CD14-positive monocyte (primary cell): ENCODE measurements around the gene FAM216A. TPM values are rescaled to one million over a fixed set of nuclear protein-coding genes. Genes with fewer than 3 reads are reported as not detected.
A peak's percentile ranks its signal among the peaks of the same experiment; 100 is the strongest.

Experiments used
- DNase-seq, 3 donors: peaks; one replicate each; pipeline ENCODE4 v3.0.0-alpha.2; 2011 to 2022
- H2AFZ ChIP-seq: 2 replicates; pipeline ENCODE4 v1.6.0; 2012; ENCODE audit warnings: mild to moderate bottlenecking, low read depth, low read length, inconsistent platforms; ENCODE audit not compliant: insufficient read depth, poor library complexity, severe bottlenecking
- H3K27ac ChIP-seq, 2 donors: 1 replicate in 1 of 2; 2 replicates in 1 of 2; pipeline ENCODE4 v1.5.1; 2012 to 2013; ENCODE audit warnings: low read length in 2 of 2, control low read depth in 1 of 2, inconsistent platforms in 1 of 2, low read depth in 1 of 2, mild to moderate bottlenecking in 1 of 2
- H3K27me3 ChIP-seq, 2 donors: one replicate each; pipeline versions ENCODE4 v1.6.0 to v1.6.1; 2011 to 2013; ENCODE audit warnings: low read length in 2 of 2; ENCODE audit not compliant: control insufficient read depth in 2 of 2, insufficient read depth in 2 of 2
- H3K36me3 ChIP-seq, 2 donors: replicated peaks in 1 of 2; 1 replicate in 1 of 2; 2 replicates in 1 of 2; pipeline versions ENCODE4 v1.5.1 to v1.6.1; 2012 to 2013; ENCODE audit warnings: low read length in 2 of 2, control low read depth in 1 of 2, inconsistent platforms in 1 of 2, mild to moderate bottlenecking in 1 of 2; ENCODE audit not compliant: insufficient read depth in 2 of 2, control insufficient read depth in 1 of 2
- H3K4me1 ChIP-seq, 2 donors: 1 replicate in 1 of 2; 2 replicates in 1 of 2; pipeline versions ENCODE4 v1.5.1 to v1.6.1; 2012 to 2013; ENCODE audit warnings: low read length in 2 of 2, control low read depth in 1 of 2, inconsistent platforms in 1 of 2, mild to moderate bottlenecking in 1 of 2, moderate library complexity in 1 of 2; ENCODE audit not compliant: insufficient read depth in 2 of 2, control insufficient read depth in 1 of 2
- H3K4me2 ChIP-seq: replicated peaks from 2 replicates; pipeline ENCODE3; 2012; ENCODE audit warnings: low read length, moderate library complexity, mild to moderate bottlenecking; ENCODE audit not compliant: poor library complexity, severe bottlenecking; ENCODE audit errors: extremely low read depth
- H3K4me3 ChIP-seq, 3 experiments: fragments of 200-600 bp in 1 of 3; sonication (generic) in 1 of 3; replicated peaks in 1 of 3; 1 replicate in 2 of 3; 2 replicates in 1 of 3; pipeline ENCODE4 v1.5.1; 2011 to 2013; ENCODE audit warnings: low read length in 3 of 3, mild to moderate bottlenecking in 3 of 3, control low read depth in 2 of 3, low read depth in 2 of 3, inconsistent platforms in 1 of 3, moderate library complexity in 1 of 3
- H3K79me2 ChIP-seq: 2 replicates; pipeline ENCODE4 v1.6.0; 2012; ENCODE audit warnings: mild to moderate bottlenecking, control low read depth, inconsistent platforms, low read length, moderate library complexity; ENCODE audit not compliant: insufficient read depth
- H3K9ac ChIP-seq: 2 replicates; pipeline ENCODE4 v1.6.0; 2017; ENCODE audit warnings: low read length, mild to moderate bottlenecking; ENCODE audit not compliant: insufficient read depth, poor library complexity, severe bottlenecking
- H3K9me3 ChIP-seq, 2 donors: replicated peaks in 1 of 2; 1 replicate in 1 of 2; 2 replicates in 1 of 2; pipeline versions ENCODE4 v1.5.1 to v1.6.1; 2012 to 2013; ENCODE audit warnings: low read length in 2 of 2, control low read depth in 1 of 2; ENCODE audit not compliant: control insufficient read depth in 1 of 2, insufficient read depth in 1 of 2
- H4K20me1 ChIP-seq: 2 replicates; pipeline ENCODE4 v1.6.0; 2012; ENCODE audit warnings: mild to moderate bottlenecking, low read length, control low read depth, moderate library complexity; ENCODE audit not compliant: insufficient read depth
- H3K27ac Mint-ChIP-seq, 7 donors: one replicate each; pipeline ENCODE4 v1.8.0; 2020; ENCODE audit warnings: mild to moderate bottlenecking in 7 of 7, mixed read lengths in 7 of 7, moderate library complexity in 6 of 7, inconsistent platforms in 2 of 7
- H3K27me3 Mint-ChIP-seq, 3 donors: one replicate each; pipeline ENCODE4 v1.8.0; 2021 to 2022; ENCODE audit warnings: low read depth in 3 of 3, mild to moderate bottlenecking in 3 of 3, mixed read lengths in 3 of 3, moderate library complexity in 3 of 3, inconsistent platforms in 1 of 3
- H3K36me3 Mint-ChIP-seq, 2 donors: one replicate each; pipeline ENCODE4 v1.8.0; 2020; ENCODE audit warnings: mixed read lengths in 2 of 2, inconsistent platforms in 1 of 2, mild to moderate bottlenecking in 1 of 2
- H3K4me1 Mint-ChIP-seq: one replicate; pipeline ENCODE4 v1.8.0; 2020; ENCODE audit warnings: mild to moderate bottlenecking, mixed read lengths
- H3K4me3 Mint-ChIP-seq, 2 donors: one replicate each; pipeline ENCODE4 v1.8.0; 2020; ENCODE audit warnings: mild to moderate bottlenecking in 2 of 2, mixed read lengths in 2 of 2, moderate library complexity in 1 of 2
- H3K9me3 Mint-ChIP-seq, 7 donors: one replicate each; pipeline ENCODE4 v1.8.0; 2020 to 2022; ENCODE audit warnings: mixed read lengths in 7 of 7, mild to moderate bottlenecking in 6 of 7, moderate library complexity in 6 of 7, inconsistent platforms in 2 of 7
- WGBS: methylation state at CpG from one replicate; pipeline ENCODE4 v1.1.5; 2013; ENCODE audit warnings: missing lambda C conversion rate; ENCODE audit not compliant: insufficient coverage; 5-methylcytosine and 5-hydroxymethylcytosine counted together
- intact Hi-C, 2 donors: fragments of 100-400 bp; cut with micrococcal nuclease; formaldehyde crosslinking; loops; one replicate each; pipeline versions ENCODE4 v1.15.0 to v1.15.1; 2023
- polyA plus RNA-seq, 3 donors: library from polyadenylated mRNA; depleted of rRNA in 1 of 3; unstranded in 2 of 3; stranded (reverse) in 1 of 3; fragments of 300-500 nt in 2 of 3; fragments of >200 nt in 1 of 3; fragmentation: Illumina TruSeq in 2 of 3; gene quantifications; 1 replicate in 2 of 3; 2 replicates in 1 of 3; pipeline ENCODE4 v1.2.3, GENCODE V29; 2012 to 2021
- small RNA-seq: library from RNA; depleted of rRNA; stranded (forward); fragments of <200 nt; gene quantifications from one replicate; pipeline ENCODE3, GENCODE V24; 2012; ENCODE audit warnings: low read depth; ENCODE audit not compliant: insufficient read length
- TF ChIP-seq, protein P1 (sequence below): fragments of 200-600 bp; IDR thresholded peaks from one replicate; pipeline ENCODE4 v1.8.0; 2022; ENCODE audit warnings: antibody characterized with exemption, mild to moderate bottlenecking

The FAM216A gene
- polyA plus RNA-seq, 3 donors = 5.1 to 10.9 (median 6.2) TPM

GRCh38 chr12:110537605-110538409, 69.2 kb downstream of the FAM216A start:
- Histone ChIP-seq H3K4me1 (no peaks in the 10 kb centered on the region), H3K4me3 (no peak overlapping the region), H4K20me1 (peaks cover 95% of the 10 kb centered on the region), H3K27me3 (no peaks in the 10 kb centered on the region), H3K79me2 (peaks cover 32% of the 10 kb centered on the region), H3K4me2 (no peak overlapping the region), H3K36me3 (peaks cover 65 to 96% of the 10 kb centered on the region in 2 donors), H3K9ac (no peak overlapping the region), H3K27ac (peak overlapping the region in 1 of 2 donors; percentile 4), H3K9me3 (no peaks in the 10 kb centered on the region), H2AFZ (no peak overlapping the region)
- Mint-ChIP-seq H3K9me3 (no peaks in the 10 kb centered on the region), H3K27ac (peak overlapping the region in 4 of 7 donors; percentile 1 to 50 (median 28)), H3K4me1 (peaks cover 2% of the 10 kb centered on the region), H3K4me3 (no peak overlapping the region), H3K27me3 (no peaks in the 10 kb centered on the region), H3K36me3 (peaks cover 67 to 96% of the 10 kb centered on the region in 2 donors)
- intact Hi-C loops = no loop called here
- 100% methylated on average over 2 of the region's 9 CpGs for WGBS
- no peak for DNase-seq
- TF ChIP-seq, protein P1, sequence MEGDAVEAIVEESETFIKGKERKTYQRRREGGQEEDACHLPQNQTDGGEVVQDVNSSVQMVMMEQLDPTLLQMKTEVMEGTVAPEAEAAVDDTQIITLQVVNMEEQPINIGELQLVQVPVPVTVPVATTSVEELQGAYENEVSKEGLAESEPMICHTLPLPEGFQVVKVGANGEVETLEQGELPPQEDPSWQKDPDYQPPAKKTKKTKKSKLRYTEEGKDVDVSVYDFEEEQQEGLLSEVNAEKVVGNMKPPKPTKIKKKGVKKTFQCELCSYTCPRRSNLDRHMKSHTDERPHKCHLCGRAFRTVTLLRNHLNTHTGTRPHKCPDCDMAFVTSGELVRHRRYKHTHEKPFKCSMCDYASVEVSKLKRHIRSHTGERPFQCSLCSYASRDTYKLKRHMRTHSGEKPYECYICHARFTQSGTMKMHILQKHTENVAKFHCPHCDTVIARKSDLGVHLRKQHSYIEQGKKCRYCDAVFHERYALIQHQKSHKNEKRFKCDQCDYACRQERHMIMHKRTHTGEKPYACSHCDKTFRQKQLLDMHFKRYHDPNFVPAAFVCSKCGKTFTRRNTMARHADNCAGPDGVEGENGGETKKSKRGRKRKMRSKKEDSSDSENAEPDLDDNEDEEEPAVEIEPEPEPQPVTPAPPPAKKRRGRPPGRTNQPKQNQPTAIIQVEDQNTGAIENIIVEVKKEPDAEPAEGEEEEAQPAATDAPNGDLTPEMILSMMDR = no peak

GRCh38 chr12:110538869-110539622, 70.4 kb downstream of the FAM216A start:
- peaks cover 61 to 99% of the 10 kb centered on the region in 2 donors for H3K36me3 ChIP-seq
- intact Hi-C loops = no loop called here
- peaks cover 98% of the 10 kb centered on the region for H4K20me1 ChIP-seq
- H3K79me2 ChIP-seq = peaks cover 43% of the 10 kb centered on the region
- no peak overlapping the region for H2AFZ ChIP-seq
- H3K27me3 ChIP-seq = no peaks in the 10 kb centered on the region
- no peaks in the 10 kb centered on the region for H3K4me1 ChIP-seq
- Mint-ChIP-seq H3K4me3 (no peak overlapping the region), H3K4me1 (peaks cover 2% of the 10 kb centered on the region), H3K27me3 (no peaks in the 10 kb centered on the region), H3K9me3 (no peaks in the 10 kb centered on the region), H3K27ac (peak overlapping the region in 3 of 7 donors; percentile 0 to 82 (median 42)), H3K36me3 (peaks cover 69 to 99% of the 10 kb centered on the region in 2 donors)
- peak overlapping the region in 1 of 2 donors; percentile 15 for H3K27ac ChIP-seq
- TF ChIP-seq, protein P1 = no peak
- H3K4me2 ChIP-seq = no peak overlapping the region
- H3K9me3 ChIP-seq = no peaks in the 10 kb centered on the region
- no CpG with 5 or more reads among the region's 5 CpGs for WGBS
- no peak overlapping the region for H3K4me3 ChIP-seq
- no peak for DNase-seq
- H3K9ac ChIP-seq = no peak overlapping the region

Small RNA genes within 50 kb of the gene (small RNA-seq; reads per million reads assigned to genes)
- not detected for gene RF00278

Other genes starting within 250 kb of the FAM216A start
- 10 to 100 TPM in 1 of 3 donors, 1 to 10 TPM in 2; 4.5 to 83.1 (median 6.9) TPM for gene ATP2A2, start 187.6 kb upstream of the FAM216A start, polyA plus RNA-seq
- gene ANAPC7, start 65.1 kb upstream of the FAM216A start, polyA plus RNA-seq = 10 to 100 TPM; 12.9 to 41.6 (median 17.2) TPM
- 1,000 to 10,000 TPM in 2 of 3 donors, 100 to 1,000 TPM in 1; 133 to 1,727 (median 1,716) TPM for gene ARPC3, start 18.5 kb upstream of the FAM216A start, polyA plus RNA-seq
- 10 to 100 TPM in 2 of 3 donors, 1 to 10 TPM in 1; 7.3 to 52.4 (median 25.3) TPM for gene GPN3, start 588 bp upstream of the FAM216A start, polyA plus RNA-seq
- 100 to 1,000 TPM; 224 to 409 (median 342) TPM for gene VPS29, start 33.3 kb downstream of the FAM216A start, polyA plus RNA-seq
- gene RAD9B, start 33.5 kb downstream of the FAM216A start, polyA plus RNA-seq = 1 to 10 TPM; 1.1 to 3.0 (median 1.3) TPM
- 10 to 100 TPM; 11.6 to 36.5 (median 15.1) TPM for gene PPTC7, start 114.5 kb downstream of the FAM216A start, polyA plus RNA-seq
- gene TCTN1, start 145.3 kb downstream of the FAM216A start, polyA plus RNA-seq = 1 to 10 TPM; 4.0 to 6.1 (median 4.5) TPM
- gene HVCN1, start 220.3 kb downstream of the FAM216A start, polyA plus RNA-seq = 100 to 1,000 TPM; 119 to 167 (median 121) TPM